Measurements from ENCODE around the gene ATF3.

GRCh38 chr1:212624976-212625501, 16.5 kb downstream of the ATF3 start:
- TF ChIP-seq CTCF (IDR thresholded peaks at IDR 0.05) (no peak), POLR2A (IDR thresholded peaks at IDR 0.05) (no peak)
